Measurements from ENCODE around the gene PNLIPRP3.

Gene PNLIPRP3

GRCh38 chr10:116451711-116452337 lies 24.2 kb downstream of the PNLIPRP3 start:
- no peak for DNase-seq

GRCh38 chr10:116452338-116452720 lies 24.7 kb downstream of the PNLIPRP3 start:
- DNase-seq, result no peak

GRCh38 chr10:116457488-116457887 lies 29.8 kb downstream of the PNLIPRP3 start:
- no peak for DNase-seq

- no peak for DNase-seq
Measured at GRCh38 chr10:116460219-116460618, 32.6 kb downstream of the PNLIPRP3 start.

- DNase-seq, result no peak
Measured at GRCh38 chr10:116461680-116462079, 34.0 kb downstream of the PNLIPRP3 start.

GRCh38 chr10:116464257-116464656 lies 36.6 kb downstream of the PNLIPRP3 start:
- no peak for DNase-seq

GRCh38 chr10:116465546-116465945 lies 37.9 kb downstream of the PNLIPRP3 start:
- no peak for DNase-seq

- DNase-seq, result no peak
Measured at GRCh38 chr10:116466715-116467422, 39.2 kb downstream of the PNLIPRP3 start.

GRCh38 chr10:116469437-116469836 lies 41.8 kb downstream of the PNLIPRP3 start:
- no peak for DNase-seq

- DNase-seq, result no peak
Measured at GRCh38 chr10:116470071-116470470, 42.4 kb downstream of the PNLIPRP3 start.

- no peak for DNase-seq
Measured at GRCh38 chr10:116470768-116471415, 43.2 kb downstream of the PNLIPRP3 start.

- DNase-seq, result no peak
Measured at GRCh38 chr10:116472891-116473290, 45.2 kb downstream of the PNLIPRP3 start.

- DNase-seq, result no peak
Measured at GRCh38 chr10:116475866-116476265, 48.2 kb downstream of the PNLIPRP3 start.

GRCh38 chr10:116476461-116476860 lies 48.8 kb downstream of the PNLIPRP3 start:
- DNase-seq, result no peak

- DNase-seq, result no peak
Measured at GRCh38 chr10:116477986-116478664, 50.5 kb downstream of the PNLIPRP3 start.

- DNase-seq, result no peak
Measured at GRCh38 chr10:116486770-116487448, 59.3 kb downstream of the PNLIPRP3 start.

GRCh38 chr10:116487522-116488430 lies 60.1 kb downstream of the PNLIPRP3 start:
- no peak for DNase-seq

GRCh38 chr10:116489460-116489859 lies 61.8 kb downstream of the PNLIPRP3 start:
- DNase-seq, result no peak

- no peak for DNase-seq
Measured at GRCh38 chr10:116490028-116490662, 62.5 kb downstream of the PNLIPRP3 start.

GRCh38 chr10:116504786-116505185 lies 77.1 kb downstream of the PNLIPRP3 start:
- DNase-seq, result no peak

GRCh38 chr10:116510565-116510964 lies 82.9 kb downstream of the PNLIPRP3 start:
- DNase-seq, result no peak
